ENCODE results near the gene KIAA1671.
A peak's percentile ranks its signal among the peaks of the same experiment; 100 is the strongest.
"Not testable (repeated sequence)": the region's sequence is repeated elsewhere in the genome, so short reads cannot be mapped to it uniquely, and the experiment has no call there.

KIAA1671 gene

GRCh38 chr22:25177226-25177625 lies 224.7 kb downstream of the KIAA1671 start:
- DNase-seq, result no peak

GRCh38 chr22:25177895-25178294 lies 225.4 kb downstream of the KIAA1671 start:
- no peak for DNase-seq

DNA sequence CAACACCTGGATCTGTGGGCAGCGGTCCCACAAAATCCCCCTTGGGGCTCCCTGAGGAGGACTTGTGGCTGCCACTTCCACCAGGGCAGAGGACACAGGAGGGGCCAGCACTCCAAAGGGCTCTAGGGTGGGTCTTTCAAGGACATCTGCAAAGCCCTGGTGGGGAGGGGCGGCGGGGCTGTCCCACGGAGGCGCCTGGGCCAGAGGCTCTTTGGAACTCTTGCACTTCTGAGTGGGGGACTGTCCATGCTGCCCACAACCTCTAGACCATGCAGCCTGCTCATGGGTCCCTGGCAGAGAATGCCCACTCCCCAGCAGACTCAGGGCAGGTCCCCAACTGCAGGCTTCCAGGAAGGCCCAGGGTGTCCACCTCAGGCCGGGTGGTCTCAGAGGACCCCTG lies 225.8 kb downstream of the KIAA1671 start:
- not testable (repeated sequence) for DNase-seq

DNA sequence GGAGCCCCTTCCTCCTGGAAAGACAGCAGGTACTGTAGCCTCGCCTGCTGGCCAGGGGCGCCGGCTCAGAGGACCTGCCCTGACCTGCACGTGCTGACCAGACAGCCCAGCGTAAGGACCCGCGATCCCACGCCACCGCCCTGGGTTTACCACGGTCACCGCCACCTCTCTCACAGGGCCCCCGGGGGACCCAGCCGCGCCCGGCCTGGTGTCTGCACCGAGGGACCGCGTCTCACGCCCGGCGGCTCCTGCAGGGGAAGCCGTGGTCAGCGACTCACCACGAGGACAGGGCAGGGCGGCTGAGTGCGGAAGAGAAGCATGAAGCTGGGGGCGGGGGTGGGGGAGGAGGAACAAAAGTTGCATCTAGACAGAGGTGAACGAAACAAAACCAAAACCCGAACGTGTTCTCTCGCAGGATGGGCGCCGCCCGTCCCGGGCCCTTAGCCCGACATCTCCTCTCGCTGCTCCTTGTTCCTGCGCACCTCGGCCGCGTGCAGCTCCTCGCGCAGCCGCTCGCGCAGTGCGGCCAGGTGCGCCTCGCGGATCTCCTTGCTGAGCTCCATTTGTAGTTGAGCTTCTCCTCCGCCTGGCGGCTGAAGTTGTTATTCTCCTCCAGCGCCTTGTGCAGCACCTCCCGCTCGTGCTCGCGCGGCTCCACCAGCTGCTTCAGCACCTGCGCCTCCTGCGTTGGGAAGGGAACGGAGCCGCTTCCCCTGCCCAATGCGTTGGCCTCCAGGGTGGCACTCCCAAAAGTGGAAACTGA lies 226.5 kb downstream of the KIAA1671 start:
- DNase-seq, result peak; percentile 82

DNA sequence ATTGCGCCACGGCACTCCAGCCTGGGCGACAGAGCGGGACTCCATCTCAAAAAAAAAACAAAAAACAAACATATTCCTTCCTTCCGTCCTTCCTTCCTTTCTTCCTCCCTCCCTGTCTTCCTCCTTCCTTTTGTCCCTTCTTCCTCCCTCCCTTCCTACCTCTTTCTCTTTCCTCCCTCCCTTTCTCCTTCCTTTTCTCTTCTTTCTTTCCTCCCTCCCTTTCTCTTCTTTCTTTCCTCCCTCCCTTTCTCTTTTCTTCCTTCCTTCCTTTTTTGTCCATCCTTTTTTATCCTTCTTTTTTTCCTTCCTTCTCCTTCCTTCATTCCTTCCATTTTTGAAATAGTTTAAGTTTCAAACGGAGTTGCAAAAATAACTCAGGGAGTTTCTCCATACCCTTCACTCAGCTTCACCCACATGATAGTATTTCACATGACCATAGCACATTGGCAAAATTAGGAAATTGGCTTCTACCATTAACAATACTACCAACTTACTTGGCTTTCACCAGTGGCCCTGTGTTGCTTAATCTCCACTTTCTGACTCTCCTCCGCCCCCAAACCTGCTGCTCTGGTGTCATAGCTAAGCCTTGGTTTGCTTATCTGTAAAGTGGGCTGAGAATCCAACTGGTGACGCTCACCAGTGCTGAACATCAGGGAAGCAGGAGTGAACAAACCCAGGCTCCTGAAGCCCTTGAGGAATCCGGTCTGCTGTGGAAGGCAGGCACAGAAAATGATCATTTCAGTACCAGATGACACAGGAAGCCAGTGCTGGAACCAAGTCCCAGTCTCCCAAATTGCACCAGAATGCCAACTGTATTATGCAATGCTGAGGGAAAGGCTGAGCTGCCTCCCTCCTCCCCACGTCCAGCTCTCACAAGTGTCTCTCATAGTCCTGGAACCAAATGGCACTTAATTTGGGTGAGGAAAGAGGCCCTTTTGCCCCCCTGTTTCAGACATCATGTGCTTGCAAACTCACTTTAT lies 229.9 kb downstream of the KIAA1671 start:
- DNase-seq, result no peak

- DNase-seq, result no peak
Observed at GRCh38 chr22:25183949-25184619, 231.6 kb downstream of the KIAA1671 start.

GRCh38 chr22:25186140-25186539 lies 233.6 kb downstream of the KIAA1671 start:
- DNase-seq, result no peak

DNA sequence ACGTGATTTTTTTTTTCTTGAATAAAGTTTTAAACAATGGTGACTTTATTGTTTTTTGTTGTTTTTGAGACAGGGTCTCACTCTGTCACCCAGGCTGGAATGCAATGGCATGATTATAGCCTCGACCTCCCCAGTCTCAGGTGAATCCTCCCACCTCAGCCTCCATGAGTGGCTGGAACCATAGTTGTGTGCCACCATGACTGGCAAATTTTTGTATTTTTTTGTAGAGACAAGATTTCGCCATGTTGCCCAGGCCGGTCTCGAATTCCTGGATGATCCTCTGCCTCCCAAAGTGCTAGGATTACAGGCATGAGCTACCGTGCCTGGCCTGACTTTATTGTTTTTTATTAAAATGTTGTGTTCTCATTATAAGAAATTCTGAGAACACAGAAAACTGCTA lies 235.0 kb downstream of the KIAA1671 start:
- no peak for DNase-seq

DNA sequence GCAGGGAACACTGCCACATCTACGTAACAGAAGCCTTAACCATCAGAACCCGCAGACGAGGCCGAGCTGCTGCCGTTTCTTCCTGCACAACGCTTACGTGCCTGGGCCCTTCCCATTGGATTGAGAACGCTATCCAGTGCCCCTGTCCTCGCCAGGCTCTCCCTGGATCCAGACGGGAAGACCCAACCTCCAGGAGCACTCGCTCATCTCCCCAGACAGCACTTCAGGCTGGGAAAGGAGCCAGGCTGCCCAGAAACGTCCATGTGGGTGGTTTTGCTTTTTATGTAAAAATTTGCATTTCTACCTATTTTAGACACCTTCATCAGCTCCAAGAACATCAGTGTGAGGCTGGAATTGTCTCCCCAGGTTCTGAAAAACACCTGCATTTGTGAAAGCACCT lies 239.9 kb downstream of the KIAA1671 start:
- no peak for DNase-seq

GRCh38 chr22:25193130-25193529 lies 240.6 kb downstream of the KIAA1671 start:
- DNase-seq, result no peak

GRCh38 chr22:25193548-25193947 lies 241.0 kb downstream of the KIAA1671 start:
- no peak for DNase-seq

- no peak for DNase-seq
Observed at GRCh38 chr22:25196326-25196725, 243.8 kb downstream of the KIAA1671 start.

DNA sequence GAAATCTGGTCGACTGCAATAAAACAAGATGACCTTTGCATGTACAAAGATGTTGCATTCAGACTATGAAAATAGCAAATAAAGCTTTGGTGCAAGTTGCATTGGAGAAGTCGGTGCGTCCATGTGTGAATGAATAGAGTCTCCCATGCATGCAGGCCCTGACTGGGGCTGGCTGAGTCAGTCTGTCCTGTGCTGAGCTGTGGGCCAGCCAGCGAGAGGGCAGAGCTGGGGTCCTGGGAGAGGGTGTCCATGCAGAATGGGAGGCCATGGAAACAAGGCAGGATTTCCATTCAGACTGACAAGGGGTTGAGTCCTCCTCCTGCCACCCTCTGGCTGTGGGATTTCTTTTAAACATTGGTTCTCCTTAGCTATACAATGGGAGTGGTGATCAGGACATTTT lies 244.8 kb downstream of the KIAA1671 start:
- no peak for DNase-seq

DNA sequence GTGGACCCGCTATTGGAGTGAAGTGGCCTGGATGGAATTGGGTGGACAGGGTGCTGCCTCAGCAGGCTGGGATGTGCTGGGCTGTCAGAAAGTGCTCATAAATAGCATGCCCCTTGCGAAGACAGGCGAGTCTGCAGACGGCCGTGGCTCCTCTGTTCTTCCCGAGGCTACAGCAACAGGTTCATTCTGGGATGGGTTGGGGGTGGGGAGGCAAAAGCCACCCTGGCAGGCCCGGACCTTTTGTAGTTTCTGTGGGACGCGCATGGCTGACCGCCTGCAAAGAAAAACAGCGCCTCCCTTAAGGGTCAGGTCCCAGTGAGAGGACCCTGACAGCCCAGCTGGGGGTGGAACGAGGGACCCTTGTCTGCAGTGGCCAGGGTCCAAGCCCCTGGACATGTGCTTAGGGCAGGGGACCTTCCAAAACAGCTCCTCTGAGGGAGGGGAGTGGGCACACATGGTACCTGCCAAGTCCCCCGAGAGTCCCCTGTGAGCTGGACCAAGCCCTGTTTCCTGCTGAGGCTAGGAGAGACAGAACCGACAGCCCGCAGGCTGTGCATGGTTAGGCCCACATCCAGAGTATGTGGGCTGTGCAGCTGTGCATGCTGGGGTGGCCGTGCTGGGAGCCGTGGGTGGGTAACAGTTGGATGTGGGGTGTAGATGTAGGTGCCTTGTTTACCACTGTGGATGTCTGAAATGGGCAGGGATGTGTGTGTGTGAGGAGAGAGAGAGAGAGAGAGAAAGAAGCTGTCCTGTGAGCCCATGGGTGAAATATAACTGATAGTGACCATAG lies 247.4 kb downstream of the KIAA1671 start, which contains the start of gene CRYBB3:
Gene CRYBB3, plus strand, starts transcription at position 128 of the 790 bp plus-strand sequence. CDS start 1,539 bp downstream, outside the sequence.
- no peak for DNase-seq

DNA sequence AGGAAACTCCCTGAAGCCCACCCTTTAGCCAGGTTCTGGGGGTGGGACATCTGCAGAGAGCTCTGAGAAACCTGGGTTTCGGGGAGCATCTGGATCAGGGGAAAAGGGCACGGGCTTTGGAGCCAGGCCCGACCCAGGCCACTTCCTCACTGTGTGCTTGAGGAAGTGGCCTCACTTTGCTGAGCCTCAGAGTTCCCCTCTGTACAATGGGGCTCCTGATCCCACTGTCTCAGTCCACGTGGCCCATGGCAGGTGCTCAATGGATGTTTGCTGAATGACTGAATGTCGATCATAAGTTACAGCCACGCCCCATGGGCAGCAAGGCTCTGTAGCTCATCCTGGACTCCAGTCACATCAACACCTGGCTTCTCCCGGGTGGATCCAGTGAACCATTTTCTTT lies 248.5 kb downstream of the KIAA1671 start:
- no peak for DNase-seq

- no peak for DNase-seq
Observed at GRCh38 chr22:25201557-25202273, 249.2 kb downstream of the KIAA1671 start.

DNA sequence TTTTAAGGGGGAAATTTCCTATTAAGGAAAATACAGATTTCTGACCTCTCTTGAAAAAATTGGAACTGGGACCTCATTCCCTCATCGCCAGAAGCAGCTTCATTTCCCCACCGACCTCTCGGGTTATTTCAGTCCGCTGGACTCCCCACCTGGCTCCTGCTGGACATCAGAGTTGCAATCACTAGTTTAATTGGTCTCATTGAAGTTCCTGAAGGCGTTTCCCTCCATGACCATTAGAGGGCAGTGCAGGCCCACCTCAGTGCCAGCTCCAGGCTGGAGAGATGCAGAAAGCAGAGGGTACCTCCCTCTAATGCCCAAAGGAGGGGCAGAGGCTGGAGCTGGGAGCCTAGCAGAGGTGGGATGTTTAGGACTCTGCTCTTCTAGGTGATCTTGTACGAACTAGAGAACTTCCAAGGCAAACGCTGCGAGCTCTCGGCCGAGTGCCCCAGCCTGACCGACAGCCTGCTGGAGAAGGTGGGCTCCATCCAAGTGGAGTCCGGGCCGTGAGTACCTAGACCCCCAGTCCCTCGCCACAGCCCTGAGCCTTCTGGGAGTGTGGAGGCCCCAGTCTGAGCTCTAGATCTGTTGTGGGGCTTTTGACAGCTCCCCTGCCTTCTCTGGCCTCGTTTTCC lies 249.9 kb downstream of the KIAA1671 start:
- peak; percentile 83 for DNase-seq

DNA sequence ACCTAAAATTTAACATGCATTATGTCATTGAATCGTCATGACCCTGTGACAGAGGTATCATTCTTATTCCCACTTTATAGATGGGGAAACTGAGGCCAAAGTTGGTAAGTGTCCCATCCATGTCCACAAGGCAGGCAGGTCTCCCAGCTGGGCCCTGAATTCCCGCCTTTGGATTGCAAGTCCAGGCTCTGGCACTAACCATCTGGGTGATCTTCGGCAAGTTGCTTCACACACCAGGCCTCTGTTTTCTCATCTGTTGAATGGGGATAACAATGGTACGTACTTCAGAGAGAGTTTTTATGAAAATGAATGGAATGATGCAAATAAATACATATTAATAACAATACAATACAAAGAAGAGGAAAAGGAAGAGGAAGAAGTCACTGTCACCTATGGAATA lies 250.6 kb downstream of the KIAA1671 start:
- DNase-seq, result no peak

GRCh38 chr22:25204547-25204946 lies 252.0 kb downstream of the KIAA1671 start:
- DNase-seq, result not testable (repeated sequence)

GRCh38 chr22:25205847-25206246 lies 253.3 kb downstream of the KIAA1671 start:
- DNase-seq, result no peak

DNA sequence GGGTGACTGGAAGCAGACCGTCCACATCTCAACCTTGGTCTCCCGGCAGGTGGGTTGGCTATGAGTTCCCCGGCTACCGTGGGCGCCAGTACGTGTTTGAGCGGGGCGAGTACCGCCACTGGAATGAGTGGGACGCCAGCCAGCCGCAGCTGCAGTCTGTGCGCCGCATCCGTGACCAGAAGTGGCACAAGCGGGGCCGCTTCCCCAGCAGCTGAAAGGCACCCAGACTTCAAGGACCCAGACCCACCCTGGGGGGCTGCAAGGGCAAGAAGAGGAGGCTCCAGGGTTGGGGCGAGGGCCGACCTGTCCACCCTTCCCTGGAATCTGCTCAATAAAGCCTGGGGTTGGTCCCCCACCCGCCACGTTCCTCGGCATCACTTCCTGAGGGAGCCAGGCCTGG lies 254.5 kb downstream of the KIAA1671 start:
- DNase-seq, result no peak
